Smooth muscle cell (in vitro differentiated cells): Measurements from ENCODE around the gene MLKL. TPM values are rescaled to one million over a fixed set of nuclear protein-coding genes. Genes with fewer than 3 reads are reported as not detected.

Source experiments
- DNase-seq: peaks from one replicate; lab custom pipeline; 2025; ENCODE audit not compliant: unreplicated experiment; lab: John Stamatoyannopoulos, UW
- H2AFZ ChIP-seq: fragments of 200-600 bp; sonication (generic); 2 replicates; pipeline ENCODE4 v1.6.0; 2016; ENCODE audit warnings: antibody characterized with exemption, low read depth, mild to moderate bottlenecking
- H3F3A ChIP-seq: fragments of 200-600 bp; sonication (generic); 2 replicates; pipeline ENCODE4 v1.6.0; 2017; ENCODE audit warnings: antibody characterized with exemption, low read depth
- H3K27ac ChIP-seq: fragments of 200-600 bp; sonication (generic); 2 replicates; pipeline ENCODE4 v1.5.1; 2016; ENCODE audit warnings: low read depth, mild to moderate bottlenecking
- H3K27me3 ChIP-seq: fragments of 200-600 bp; sonication (generic); 2 replicates; pipeline ENCODE4 v1.6.1; 2016; ENCODE audit warnings: low read depth, mild to moderate bottlenecking
- H3K36me3 ChIP-seq: fragments of 200-600 bp; sonication (generic); 2 replicates; pipeline ENCODE4 v1.5.1; 2016; ENCODE audit warnings: low read depth
- H3K4me1 ChIP-seq: fragments of 200-600 bp; sonication (generic); 2 replicates; pipeline ENCODE4 v1.5.1; 2016; ENCODE audit warnings: low read depth
- H3K4me2 ChIP-seq: fragments of 200-600 bp; sonication (generic); 2 replicates; pipeline ENCODE4 v1.6.0; 2016; ENCODE audit warnings: mild to moderate bottlenecking
- H3K4me3 ChIP-seq: fragments of 200-600 bp; sonication (generic); 2 replicates; pipeline ENCODE4 v1.5.1; 2016; ENCODE audit warnings: mild to moderate bottlenecking
- H3K79me2 ChIP-seq: fragments of 200-600 bp; sonication (generic); 2 replicates; pipeline ENCODE4 v1.6.0; 2016; ENCODE audit warnings: low read depth, mild to moderate bottlenecking
- H3K9ac ChIP-seq: fragments of 200-600 bp; sonication (generic); 2 replicates; pipeline ENCODE4 v1.6.0; 2016; ENCODE audit warnings: low read depth
- H3K9me3 ChIP-seq: fragments of 200-600 bp; sonication (generic); replicated peaks from 2 replicates; pipeline ENCODE4 v1.5.1; 2016; ENCODE audit warnings: low read depth
- H4K20me1 ChIP-seq: fragments of 200-600 bp; sonication (generic); 2 replicates; pipeline ENCODE4 v1.6.0; 2016; ENCODE audit warnings: low read depth
- CTCF ChIP-seq: fragments of 200-600 bp; sonication (generic); IDR thresholded peaks from 2 replicates; pipeline ENCODE4 v1.5.1; 2017; ENCODE audit warnings: borderline replicate concordance, mild to moderate bottlenecking, antibody characterized with exemption; ENCODE audit not compliant: insufficient read depth, poor library complexity, severe bottlenecking
- WGBS: methylation state at CpG from one replicate; pipeline ENCODE4 v1.1.7; 2016; ENCODE audit warnings: low lambda C conversion rate; 5-methylcytosine and 5-hydroxymethylcytosine counted together
- polyA plus RNA-seq: library from polyadenylated mRNA; unstranded; fragments of >200 nt; fragmentation: Nextera tagmentation; extraction: Ambion mirVana; gene quantifications from 2 replicates; pipeline ENCODE4 v1.2.1, GENCODE V29; 2016
- total RNA-seq: library from RNA; depleted of rRNA; stranded (reverse); fragments of >200 nt; gene quantifications from 2 replicates; pipeline ENCODE4 v1.2.3, GENCODE V29; 2014

MLKL gene
- total and polyA plus RNA-seq, 2 experiments from 2014 or later: 4.3 to 4.6 TPM

GRCh38 chr16:74726716-74727115 is 26.1 kb upstream of the MLKL start:
- 87% methylated on average over 2 of the region's 2 CpGs for WGBS

DNA sequence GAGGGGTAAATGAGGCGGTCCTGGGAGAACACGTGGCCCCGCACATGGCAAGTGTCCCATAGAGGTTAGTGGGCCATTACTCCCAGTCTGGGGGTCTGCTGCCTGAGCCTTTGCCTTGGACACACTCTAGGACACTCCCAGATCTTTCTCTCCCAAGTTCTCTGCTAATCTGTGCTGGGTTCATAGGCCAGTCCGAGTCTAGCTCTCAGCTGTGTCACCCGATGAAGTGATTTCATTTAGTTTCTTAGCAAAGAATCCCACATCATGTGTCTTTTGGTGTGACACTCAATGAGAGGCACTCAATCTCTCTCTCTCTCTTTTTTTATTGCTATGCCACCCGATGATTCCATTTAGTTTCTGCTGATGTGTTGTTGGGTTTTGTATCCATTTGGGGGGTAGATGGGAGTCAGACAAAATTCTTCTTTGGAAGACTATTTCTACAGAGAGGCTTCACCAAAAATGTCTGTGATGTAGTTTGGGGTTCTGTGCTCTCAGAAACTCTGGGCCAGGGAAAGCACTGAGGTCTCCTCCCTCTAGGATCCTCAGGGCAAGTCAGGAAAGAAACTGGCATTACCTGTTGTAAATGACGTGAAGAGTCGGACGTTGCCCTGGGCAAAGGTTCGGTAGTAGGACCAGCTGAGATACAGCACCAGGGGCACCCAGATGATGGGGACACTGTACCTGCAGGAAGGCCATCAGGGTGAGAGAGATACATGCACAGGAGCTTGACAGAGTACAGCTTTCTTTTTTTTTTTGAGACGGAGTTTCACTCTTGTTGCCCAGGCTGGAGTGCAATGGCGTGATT is 25.2 kb upstream of the MLKL start:
- no peaks in the 10 kb centered on the region for H3K79me2 ChIP-seq
- no peak overlapping the region for H3K9ac ChIP-seq
- H3K4me1 ChIP-seq: no peaks in the 10 kb centered on the region
- H3K27ac ChIP-seq: no peak overlapping the region
- H4K20me1 ChIP-seq: no peaks in the 10 kb centered on the region
- H3K4me3 ChIP-seq: no peak overlapping the region
- 96% methylated on average over 12 of the region's 12 CpGs for WGBS
- H3K27me3 ChIP-seq: no peaks in the 10 kb centered on the region
- no peaks in the 10 kb centered on the region for H3K9me3 ChIP-seq
- no peak for TF ChIP-seq CTCF
- no peaks in the 10 kb centered on the region for H3K36me3 ChIP-seq
- H3F3A ChIP-seq: no peaks in the 10 kb centered on the region
- no peak for DNase-seq
- H2AFZ ChIP-seq: no peak overlapping the region
- H3K4me2 ChIP-seq: no peak overlapping the region

More at GRCh38 chr16:74726716-74727115, 26.1 kb upstream of the MLKL start:
- Histone ChIP-seq H3K36me3 (no peaks in the 10 kb centered on the region), H3K79me2 (no peaks in the 10 kb centered on the region), H3K4me2 (no peak overlapping the region), H3K4me1 (no peaks in the 10 kb centered on the region), H4K20me1 (no peaks in the 10 kb centered on the region), H2AFZ (no peak overlapping the region), H3K27me3 (no peaks in the 10 kb centered on the region), H3K9ac (no peak overlapping the region), H3F3A (no peaks in the 10 kb centered on the region), H3K4me3 (no peak overlapping the region), H3K27ac (no peak overlapping the region), H3K9me3 (no peaks in the 10 kb centered on the region)
- TF ChIP-seq CTCF: peak; percentile 34
- no peak for DNase-seq

- Histone ChIP-seq H3K27ac (no peak overlapping the region), H3K36me3 (no peaks in the 10 kb centered on the region), H2AFZ (no peak overlapping the region), H3K4me3 (no peak overlapping the region), H3K9me3 (no peaks in the 10 kb centered on the region), H3K4me1 (no peaks in the 10 kb centered on the region), H3F3A (no peaks in the 10 kb centered on the region), H3K27me3 (no peaks in the 10 kb centered on the region), H3K4me2 (no peak overlapping the region), H3K79me2 (no peaks in the 10 kb centered on the region), H3K9ac (no peak overlapping the region), H4K20me1 (no peaks in the 10 kb centered on the region)
- WGBS: 67% methylated on average over 19 of the region's 19 CpGs
- TF ChIP-seq CTCF: peak; percentile 15
- DNase-seq: no peak
Measured at GRCh38 chr16:74724820-74725549, 24.3 kb upstream of the MLKL start.
